ENCODE measurements around the gene CCNI.

DNA sequence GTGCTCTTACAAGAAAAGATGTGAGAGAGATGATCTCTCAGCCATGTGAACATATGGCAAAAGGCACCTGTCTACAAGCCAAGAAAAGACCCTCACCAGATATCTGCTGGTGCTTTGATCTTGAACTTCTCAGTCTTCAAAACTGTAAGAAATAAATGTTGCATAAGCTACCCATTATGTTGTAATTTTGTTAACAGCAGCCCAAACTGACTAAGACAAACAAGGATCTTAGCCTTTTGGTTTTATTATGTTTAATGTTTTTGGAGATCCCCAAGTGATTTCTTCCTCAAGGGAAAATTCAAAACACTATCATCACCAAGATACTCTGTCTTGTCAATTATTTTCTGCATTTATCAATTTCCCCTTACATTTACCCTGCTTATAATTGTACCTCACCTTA, 21.8 kb upstream of the CCNI start:
- TF ChIP-seq POLR2A (IDR thresholded peaks at IDR 0.05) = no peak
- TF ChIP-seq, protein P1, sequence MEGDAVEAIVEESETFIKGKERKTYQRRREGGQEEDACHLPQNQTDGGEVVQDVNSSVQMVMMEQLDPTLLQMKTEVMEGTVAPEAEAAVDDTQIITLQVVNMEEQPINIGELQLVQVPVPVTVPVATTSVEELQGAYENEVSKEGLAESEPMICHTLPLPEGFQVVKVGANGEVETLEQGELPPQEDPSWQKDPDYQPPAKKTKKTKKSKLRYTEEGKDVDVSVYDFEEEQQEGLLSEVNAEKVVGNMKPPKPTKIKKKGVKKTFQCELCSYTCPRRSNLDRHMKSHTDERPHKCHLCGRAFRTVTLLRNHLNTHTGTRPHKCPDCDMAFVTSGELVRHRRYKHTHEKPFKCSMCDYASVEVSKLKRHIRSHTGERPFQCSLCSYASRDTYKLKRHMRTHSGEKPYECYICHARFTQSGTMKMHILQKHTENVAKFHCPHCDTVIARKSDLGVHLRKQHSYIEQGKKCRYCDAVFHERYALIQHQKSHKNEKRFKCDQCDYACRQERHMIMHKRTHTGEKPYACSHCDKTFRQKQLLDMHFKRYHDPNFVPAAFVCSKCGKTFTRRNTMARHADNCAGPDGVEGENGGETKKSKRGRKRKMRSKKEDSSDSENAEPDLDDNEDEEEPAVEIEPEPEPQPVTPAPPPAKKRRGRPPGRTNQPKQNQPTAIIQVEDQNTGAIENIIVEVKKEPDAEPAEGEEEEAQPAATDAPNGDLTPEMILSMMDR (IDR thresholded peaks at IDR 0.05) = no peak

Data from testis (tissue), 2 donors.